Measurements from ENCODE around the gene CELF1.

Gene CELF1

DNA sequence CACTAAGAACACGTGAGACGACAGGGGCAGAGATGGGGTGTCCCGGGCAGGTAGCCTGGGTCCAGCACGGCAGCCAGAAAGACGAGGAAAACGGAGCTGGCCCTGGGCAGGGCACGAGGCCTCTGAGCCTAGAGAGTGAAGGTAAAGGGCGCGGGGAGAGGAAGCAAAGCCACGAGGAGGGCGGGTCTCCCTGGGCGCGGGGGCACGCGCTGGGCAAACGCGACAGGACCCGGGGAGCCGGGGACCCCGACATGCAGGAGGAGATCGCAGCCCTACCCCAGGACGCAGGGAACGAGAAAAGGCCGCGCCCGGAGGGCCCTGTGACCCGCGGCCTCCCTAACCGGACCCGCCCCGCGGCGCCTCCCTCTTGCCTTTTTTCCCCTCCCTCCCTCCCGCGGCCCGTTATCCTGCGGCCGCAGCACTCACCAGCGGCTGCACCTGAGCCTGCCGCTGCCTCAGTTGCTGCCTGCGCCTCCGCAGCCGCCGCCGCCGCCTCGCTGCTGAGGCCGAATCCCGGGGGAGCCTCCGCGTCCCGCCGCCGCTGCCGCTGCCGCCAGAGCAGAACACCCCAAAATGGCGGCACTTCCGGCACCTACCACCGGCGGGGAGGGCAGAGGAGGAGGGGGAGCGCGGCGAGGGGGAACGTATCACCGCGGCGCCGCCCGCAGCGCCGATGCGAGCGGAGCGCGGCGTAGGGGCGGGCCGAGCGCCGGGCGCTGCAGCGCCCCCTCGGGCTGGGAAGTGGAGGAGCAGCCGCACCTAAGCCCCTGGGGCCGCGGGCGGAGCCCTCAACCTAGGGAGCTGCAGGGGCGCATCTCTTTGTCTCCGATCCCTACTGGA lies at the start of gene CELF1:
TSS of gene CELF1 (minus strand) at position 567 of the 840 bp plus-strand sequence. CDS start 53,609 bp downstream, outside the sequence.
- DNase-seq (ENCODE audit: low spot score): peak; percentile 91

DNA sequence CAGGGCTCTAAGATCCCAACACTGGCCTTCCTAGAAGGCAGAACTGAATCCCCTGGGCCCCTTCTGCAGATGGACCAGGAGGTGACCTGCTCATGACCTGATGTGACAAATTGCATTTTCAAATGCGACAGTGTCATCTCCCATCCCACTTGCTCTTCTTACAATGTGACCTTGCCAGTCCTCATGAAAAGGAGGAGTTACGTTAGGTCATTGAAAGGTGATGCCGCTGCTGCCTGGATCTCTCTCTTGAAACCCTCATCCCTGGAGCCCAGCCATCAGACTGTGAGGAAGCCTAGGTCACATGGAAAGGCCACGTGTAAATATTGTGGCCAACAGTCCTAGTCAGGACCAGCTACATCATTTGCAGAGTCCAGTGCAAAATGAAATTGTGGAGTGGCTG lies 47.0 kb upstream of the CELF1 start:
- no peak for DNase-seq (ENCODE audit: low spot score)

DNA sequence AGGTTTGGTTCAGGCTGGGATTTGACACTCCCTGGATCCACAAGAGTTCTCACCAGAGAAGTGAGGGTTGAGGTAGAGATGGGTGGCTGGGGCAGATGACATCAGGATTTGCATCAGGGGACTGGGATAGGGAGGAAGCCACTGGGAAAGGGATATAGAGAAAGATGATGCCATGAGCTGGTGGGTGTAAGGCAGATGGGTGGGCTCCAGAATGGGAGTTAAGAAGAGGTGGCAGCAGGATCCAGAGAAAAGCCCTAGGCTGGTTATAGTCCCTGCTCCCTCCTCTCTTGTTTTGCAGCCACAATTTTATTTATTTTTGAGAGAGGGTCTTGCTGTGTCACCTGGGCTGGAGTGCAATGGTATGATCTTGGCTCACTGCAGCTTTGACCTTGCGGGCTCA lies 43.0 kb upstream of the CELF1 start:
- DNase-seq (ENCODE audit: low spot score): no peak

DNA sequence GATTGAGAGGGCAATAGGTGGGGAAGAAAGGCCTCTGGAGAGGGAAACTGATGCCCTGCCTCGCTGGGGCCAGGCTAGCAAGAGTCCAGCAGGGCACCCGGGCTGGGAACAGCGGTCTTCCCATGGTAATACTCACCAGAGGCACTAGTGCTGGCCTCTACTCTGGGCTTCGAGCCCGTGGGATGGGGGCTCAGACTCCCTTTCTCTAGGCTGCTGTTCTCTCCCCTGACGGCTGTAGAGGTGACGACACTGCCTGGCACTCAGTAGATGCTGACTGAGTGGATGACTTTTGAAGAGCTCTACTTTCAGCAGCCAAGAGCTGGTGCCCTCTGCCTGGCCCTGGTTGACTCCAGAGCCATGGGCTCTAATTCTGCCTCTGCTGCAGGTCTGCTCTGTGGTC lies 42.1 kb upstream of the CELF1 start:
- DNase-seq (ENCODE audit: low spot score): no peak

DNA sequence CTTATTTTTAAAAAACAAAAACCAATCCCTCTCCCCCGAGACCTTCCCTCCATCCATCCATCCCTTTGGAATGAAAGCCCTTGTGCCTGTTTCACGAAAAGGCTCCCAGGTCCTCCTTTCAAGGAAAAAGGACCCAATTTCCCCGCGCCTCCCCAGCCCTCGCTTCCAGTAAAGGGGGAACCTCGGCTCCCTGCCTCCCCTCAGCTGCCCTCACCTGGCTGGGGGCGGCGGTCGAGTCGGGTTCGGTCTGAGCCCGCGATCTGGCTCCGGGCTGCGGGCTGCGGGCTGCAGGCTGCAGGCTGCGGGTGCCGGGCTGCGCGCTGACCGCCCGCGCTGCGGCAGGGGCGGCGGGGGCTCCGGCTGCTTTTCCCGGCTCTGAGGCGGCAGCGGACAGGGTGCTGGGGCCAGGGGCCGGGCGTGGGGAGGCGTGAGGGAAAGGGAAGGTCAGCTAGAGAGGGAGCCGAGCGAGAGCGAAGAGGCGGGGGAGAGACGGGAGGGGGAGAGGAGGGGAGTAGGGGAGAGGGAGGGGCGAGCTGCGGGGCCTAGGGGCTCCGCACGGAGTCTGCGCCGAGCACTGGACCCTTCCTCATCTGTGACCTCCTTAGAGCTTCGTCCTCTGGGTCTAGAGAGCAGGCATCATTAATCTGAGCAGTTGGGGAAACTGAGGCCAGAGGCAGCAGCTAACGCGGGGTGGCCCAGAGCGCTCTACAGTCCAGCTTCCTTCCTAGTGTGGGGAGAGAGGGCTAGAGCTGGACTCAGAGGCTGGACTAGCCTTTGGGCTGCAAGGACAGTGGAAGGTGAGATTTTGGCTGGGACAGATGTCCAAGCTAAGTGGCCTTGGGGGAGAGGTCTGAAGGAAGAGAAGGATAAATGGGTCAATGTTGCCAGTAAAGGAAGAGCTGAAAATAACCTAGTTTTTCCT lies 41.3 kb upstream of the CELF1 start, which contains the start of gene C1QTNF4:
TSS of gene C1QTNF4 (minus strand) at position 478 of the 922 bp plus-strand sequence. CDS start 3,601 bp downstream, outside the sequence.
- no peak for DNase-seq (ENCODE audit: low spot score)

DNA sequence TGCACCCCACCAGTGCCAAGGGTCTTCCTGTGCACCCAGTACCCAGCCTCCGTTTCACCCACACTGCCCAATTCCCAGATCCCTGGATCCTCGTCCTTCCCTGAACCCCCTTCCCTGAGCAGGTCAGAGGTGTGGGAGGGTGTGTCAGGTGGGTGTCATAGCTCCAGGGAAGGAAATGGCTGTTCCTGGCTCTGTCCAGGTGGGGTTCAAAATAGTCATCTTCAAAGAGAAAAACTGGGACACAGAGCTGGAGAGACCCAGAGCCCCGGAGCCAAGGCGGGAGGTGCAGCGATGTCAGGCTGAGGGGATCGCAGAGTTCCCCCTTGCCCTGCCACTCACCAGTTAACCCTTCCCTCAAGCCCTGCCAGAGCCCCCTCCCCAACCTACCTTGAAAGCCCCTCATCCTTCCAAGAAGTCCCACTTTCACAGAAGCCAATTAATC lies 40.6 kb upstream of the CELF1 start:
- DNase-seq (ENCODE audit: low spot score): no peak

DNA sequence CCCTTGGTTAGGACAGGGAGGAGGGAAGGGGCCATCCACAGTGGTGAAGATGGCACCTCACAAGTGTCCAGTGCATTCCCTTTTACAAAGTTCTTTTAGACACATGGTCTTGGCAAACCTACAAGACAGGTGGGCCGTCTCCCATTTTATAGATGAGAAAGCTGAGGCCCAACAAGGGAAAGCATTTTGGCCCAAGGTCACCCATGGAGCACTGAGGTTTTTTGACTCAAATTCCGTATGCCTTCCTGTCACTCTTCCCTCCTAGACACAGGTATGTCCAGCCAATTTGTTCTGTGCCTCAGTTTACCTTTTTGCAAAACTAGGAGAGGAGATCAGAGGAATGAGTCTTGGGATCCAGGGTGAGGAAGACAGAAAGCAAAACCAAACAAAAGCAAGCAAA lies 40.0 kb upstream of the CELF1 start:
- no peak for DNase-seq (ENCODE audit: low spot score)

DNA sequence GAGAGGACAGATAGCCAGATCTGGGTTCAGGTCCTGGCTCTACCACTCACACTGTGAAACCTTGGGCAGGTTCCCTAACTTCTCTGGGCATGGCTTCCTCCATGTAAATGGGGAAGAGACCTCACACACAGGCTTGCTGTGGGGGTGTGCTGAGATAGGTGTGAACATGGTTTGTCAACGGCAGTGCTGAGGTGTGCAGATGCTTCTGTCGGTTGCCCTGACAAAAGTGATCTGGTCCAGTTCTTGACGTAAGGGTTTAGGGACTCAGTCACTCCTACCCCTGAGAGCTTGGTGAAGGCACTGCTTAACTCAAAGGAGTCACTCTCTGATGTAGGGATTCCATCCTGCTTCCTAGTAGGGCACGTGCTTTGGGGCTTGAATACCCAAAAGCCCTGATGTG lies 39.3 kb upstream of the CELF1 start:
- DNase-seq (ENCODE audit: low spot score): no peak

DNA sequence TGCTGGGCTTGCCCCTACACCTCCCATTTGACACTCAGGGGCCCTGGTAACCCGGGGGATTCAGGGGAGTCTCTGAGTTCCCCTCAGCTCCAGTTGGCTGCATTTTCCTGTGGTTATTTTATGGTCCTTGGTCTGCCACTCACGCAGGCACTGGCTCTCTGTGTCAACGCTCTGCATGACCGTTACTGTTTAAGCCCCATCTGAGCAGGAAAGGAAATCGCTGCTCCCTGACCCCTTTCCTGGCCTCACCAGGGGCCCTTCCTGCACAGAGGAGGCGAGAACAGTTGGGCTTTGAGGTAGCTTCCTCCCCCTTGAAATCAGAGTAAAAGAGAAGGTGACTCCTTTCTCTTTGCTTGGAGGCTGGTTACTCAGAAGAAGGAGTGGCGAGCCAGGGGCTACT lies 38.8 kb upstream of the CELF1 start:
- DNase-seq (ENCODE audit: low spot score): no peak

DNA sequence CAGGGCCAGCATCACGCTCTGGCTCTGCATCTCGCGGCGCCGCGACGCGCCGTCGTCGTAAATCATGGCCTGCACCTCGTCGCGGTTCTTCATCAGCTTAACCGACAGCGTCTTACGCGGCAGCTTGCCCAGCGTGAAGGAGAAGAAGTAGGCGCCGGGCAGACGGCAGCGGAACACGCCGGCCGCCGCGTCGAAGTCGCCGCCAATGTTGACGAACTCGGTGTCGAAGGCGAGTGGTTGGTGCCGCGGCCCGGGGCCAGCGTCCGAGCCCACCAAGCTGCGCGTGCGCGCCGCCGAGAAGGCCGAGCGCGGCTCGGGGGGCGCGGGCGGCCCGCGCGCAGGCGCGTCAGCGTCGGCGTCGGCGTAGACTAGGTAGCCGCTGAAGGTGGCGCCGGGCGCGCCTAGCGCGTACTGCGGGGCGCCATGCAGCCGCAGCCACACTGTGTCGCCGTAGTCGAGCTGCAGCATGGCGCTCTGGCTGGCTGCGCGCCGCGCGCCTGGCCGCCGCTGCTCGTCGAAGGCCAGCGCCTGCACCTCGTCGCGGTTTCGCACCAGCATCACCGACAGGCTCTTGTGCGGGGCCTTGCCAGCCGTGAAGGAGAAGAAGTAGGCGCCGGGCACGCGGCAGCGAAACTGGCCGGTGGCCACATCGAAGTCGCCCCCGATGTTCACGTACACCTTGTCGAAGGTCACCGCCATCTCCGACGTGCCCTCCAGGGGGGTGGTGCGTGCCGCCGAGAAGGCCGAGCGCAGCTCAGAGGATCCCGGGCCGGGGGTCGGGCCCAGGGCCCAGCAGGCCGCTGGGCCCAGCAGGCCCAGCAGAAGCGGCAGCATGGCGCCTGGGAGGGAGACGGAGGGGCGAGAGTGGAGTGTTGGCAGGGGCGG lies 37.3 kb upstream of the CELF1 start:
- no peak for DNase-seq (ENCODE audit: low spot score)

DNA sequence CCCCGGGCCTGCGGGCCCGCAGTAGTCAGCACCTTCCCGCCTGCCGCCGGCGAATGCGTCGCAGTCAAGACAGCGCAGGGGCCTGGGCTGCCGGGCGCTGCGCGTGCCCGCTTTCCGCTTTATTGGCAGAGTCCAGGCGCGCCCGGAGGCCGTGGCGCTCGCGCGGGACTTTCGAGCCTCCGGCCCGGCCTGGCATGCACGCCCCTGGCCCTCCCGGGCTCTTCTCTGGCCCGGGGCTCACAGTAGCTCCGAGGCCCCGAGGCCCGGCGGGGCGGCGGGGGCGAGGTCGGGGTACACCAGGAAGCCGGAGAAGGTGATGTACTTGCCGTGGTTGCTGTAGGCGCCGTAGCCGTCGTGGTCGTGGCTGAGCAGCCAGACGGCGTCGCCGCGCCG lies 36.6 kb upstream of the CELF1 start:
- no peak for DNase-seq (ENCODE audit: low spot score)

DNA sequence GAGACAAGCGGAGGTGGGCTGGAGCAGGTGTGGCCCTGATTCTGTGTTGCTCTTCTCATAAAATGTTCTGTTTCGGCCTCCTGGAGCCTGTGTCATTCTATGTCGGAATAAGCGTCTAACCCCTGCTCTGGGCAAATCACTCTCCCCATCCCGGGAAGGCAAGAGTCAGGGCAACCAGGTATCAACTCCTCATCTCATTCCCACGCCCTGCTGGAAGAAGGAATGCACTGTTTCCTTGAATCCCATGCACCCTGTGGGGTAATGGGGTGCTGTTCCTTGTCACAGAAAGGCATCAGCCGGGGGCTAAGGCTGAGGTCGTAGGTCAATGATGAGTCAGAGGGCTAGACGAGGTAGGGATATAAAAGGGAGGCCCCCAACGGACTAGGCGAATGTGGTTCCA lies 36.2 kb upstream of the CELF1 start:
- DNase-seq (ENCODE audit: low spot score): no peak

DNA sequence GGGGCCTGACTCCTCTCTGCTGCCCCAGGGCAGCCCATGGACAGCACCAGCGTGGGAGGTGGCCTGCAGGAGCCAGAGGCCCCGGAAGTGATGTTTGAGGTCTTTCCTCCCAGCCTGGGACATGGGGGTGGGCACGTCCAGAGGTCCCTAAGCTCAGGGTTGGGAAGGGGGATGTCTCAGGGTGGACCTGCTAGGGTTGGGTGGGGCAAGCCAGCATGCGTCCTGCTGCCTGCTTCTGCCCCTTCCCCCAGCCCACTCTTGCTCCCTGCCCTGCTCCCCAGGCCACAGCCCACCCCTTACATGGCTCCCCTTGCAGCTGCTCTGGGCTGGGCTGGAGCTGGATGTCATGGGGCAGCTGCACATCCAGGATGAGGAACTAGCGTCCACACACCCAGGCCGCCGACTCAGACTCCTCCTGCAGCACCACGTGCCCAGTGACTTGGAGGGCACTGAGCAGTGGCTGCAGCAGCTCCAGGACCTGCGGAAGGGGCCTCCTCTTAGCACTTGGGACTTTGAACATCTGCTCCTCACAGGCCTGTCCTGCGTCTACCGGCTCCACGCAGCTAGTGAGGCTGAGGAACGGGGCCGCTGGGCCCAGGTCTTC lies 34.9 kb upstream of the CELF1 start:
- DNase-seq (ENCODE audit: low spot score): no peak

DNA sequence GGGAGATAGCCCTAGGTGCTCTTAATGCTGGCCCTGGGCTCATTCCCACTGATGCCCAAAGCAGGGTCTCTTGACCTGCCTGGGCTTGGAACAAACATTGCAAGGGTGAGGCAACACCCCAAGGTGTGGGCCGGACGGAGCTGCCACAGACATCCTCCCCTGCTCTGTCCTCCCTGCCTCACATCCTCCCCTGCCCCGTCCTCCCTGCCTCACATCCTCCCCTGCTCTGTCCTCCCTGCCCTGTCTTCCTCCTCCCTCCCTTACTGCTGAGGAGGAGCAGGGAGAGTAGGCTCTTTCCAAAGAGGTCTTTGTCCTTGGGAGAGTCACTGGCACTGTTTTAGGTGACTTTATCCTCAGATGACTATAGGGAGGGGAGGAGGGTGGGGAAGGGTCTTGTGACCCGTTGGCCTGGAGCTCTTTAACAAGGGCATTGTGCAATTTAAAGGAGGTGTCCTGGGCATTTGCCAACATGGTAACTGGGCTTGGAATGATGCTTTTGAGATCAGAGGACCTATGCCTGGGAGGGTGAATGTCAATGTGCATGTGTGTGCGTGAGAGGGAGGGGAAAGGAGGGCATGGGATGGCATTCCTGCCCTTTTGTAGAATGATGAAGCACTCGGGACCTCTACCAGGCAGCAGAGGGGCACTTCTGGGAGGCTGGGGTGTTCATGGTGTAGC lies 34.2 kb upstream of the CELF1 start:
- no peak for DNase-seq (ENCODE audit: low spot score)

DNA sequence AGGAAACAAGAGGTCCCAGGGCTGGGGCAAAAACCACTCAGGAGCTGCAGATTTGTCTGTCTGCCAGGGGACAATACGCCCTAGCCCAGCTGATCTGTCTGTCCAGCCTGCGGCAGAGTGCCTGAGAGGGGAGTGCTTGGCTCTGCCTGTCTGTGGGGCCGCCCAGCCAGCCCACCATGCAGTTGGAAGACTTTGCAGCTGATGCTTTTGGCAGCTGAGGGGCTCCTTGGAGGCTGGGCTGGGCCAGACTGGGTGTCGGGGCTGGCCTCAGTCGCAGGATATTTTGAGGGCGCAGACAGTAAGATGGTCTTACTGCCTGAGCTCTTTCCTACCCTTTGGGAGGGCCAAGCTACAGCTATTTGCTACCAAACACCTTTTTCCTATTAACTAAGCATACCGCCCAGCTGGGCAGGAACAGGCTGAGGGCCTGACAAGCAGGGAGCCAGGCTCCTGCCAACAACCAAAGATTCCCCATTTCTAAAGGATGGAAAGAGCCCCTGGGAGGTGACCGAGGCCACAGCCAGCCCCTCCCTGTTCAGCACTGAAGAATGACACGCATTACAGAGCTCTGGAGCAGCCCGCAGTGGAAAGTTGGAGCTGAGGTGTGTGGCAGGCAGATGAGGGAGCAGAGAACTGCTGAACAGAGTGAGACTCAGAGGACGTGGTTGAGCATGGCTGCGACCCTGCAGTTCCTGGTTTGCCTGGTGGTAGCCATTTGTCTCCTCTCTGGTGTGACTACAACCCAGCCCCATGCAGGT lies 33.3 kb upstream of the CELF1 start, which contains the start of gene FAM180B:
TSS of gene FAM180B (plus strand) at position 581 of the 758 bp plus-strand sequence. CDS start at position 672, 91 bp downstream.
- DNase-seq (ENCODE audit: low spot score): no peak

DNA sequence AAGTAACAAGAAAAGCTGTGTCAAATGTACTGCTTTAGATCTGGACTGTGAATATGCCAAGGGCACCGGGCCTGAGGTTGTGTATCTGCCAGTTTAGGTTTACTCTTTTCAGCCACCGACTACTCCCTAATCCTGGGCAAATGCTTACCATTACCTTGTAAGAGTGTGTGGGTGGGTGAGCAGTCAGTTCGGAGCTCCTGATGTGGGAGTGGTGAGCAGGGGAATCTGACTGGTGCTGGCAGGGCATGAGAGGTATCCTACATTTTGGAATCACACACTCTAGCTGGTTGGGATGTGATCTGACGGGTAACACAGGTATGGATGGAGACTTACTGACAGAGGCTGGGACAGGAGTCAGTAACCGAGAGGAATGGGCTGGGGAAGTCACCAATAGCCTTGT lies 30.9 kb upstream of the CELF1 start:
- no peak for DNase-seq (ENCODE audit: low spot score)

DNA sequence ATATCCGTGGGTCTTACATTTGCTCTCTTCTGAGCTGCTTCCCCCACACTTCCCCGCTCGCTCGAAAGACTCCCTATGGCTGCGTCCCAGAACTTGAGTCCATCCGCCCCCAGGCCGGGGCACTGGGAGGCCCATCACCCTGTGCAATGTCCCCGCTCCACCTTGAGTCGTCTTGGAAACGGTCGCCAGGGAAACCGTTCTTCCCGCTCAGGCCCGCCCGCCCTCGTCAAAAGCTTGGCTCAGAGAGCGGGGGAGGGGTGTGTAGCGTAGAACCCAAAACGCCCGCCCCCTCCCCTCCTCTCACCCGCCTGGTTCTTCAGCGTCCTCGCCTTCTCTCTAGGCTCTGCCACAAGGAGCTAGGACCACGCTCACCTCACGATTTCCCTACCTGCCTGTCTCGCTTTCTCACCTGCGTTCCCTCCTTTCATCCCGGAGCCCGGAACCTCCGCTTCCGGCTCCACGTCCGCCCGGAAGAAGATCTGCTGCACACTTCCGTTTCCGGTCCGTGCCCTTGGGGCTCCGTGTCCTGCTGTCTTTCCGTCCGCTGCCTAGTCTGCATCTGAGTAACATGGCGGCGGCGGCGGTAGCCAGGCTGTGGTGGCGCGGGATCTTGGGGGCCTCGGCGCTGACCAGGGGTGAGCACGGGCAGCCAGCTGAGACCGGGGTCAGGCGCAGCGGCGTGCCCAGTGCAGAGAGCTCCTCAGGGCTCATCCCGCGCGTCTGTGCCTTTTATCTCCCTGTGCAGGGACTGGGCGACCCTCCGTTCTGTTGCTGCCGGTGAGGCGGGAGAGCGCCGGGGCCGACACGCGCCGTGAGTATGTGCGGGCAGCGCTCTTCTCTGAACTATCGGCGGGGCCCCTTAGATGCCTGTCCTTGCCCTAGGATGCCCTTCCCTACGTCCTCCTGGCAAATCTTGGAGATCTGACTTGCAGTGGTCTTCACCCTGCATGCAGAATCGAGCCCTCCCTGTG lies 25.9 kb upstream of the CELF1 start, which contains the start of the genes KBTBD4 and NDUFS3:
TSS of gene KBTBD4 (minus strand) at position 447 of the 971 bp plus-strand sequence. CDS start at position 428, 19 bp downstream.
TSS of gene NDUFS3 (plus strand) at position 551 of the 971 bp plus-strand sequence. CDS start at position 569, 18 bp downstream.
- DNase-seq (ENCODE audit: low spot score): peak; percentile 89

DNA sequence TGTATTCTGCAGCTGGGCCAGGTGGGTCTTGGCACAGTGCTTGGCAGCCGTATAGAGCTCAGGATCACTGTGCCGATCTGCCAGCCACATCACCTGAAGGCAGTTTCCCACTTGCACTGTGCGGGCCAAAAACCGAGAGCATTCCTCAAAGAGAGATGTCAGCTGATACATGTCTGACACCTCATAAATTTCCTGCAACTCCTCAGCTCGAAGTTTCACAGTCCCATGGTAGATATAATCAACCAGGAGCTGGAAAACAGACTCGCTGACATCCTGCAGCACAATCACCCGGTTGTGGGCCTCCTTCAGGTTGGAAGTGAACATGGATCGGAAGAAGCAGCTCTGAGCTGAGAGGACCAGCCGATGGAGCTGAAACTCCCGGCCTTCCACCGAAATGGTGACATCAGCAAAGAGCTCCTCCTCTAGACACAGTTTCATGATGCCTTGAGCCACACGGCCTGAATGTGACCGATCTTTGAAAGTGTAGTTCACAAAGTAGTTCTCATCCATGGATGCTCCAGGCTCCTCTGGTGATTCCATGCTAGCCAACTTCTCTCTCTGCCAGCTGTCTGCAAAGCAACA lies 24.6 kb upstream of the CELF1 start:
- DNase-seq (ENCODE audit: low spot score): no peak

Measured in germinal center (tissue), 1 donor.